Neural progenitor cell (in vitro differentiated cells): ENCODE data around the gene CAMKMT.

Experiments
- EZH2 ChIP-seq: fragments of 200-600 bp; sonication (generic); IDR thresholded peaks from 2 replicates; pipeline ENCODE4 v1.6.1; 2017; ENCODE audit warnings: antibody characterized with exemption, mild to moderate bottlenecking, moderate library complexity
- EZH2phosphoT487 ChIP-seq: fragments of 200-600 bp; sonication (generic); IDR thresholded peaks from 2 replicates; pipeline ENCODE4 v1.6.1; 2017; ENCODE audit warnings: antibody characterized with exemption
- TF ChIP-seq, protein P1 (sequence below): fragments of 200-600 bp; sonication (generic); IDR thresholded peaks from 2 replicates; pipeline ENCODE4 v1.5.1; 2017; ENCODE audit warnings: antibody characterized with exemption, mild to moderate bottlenecking

DNA sequence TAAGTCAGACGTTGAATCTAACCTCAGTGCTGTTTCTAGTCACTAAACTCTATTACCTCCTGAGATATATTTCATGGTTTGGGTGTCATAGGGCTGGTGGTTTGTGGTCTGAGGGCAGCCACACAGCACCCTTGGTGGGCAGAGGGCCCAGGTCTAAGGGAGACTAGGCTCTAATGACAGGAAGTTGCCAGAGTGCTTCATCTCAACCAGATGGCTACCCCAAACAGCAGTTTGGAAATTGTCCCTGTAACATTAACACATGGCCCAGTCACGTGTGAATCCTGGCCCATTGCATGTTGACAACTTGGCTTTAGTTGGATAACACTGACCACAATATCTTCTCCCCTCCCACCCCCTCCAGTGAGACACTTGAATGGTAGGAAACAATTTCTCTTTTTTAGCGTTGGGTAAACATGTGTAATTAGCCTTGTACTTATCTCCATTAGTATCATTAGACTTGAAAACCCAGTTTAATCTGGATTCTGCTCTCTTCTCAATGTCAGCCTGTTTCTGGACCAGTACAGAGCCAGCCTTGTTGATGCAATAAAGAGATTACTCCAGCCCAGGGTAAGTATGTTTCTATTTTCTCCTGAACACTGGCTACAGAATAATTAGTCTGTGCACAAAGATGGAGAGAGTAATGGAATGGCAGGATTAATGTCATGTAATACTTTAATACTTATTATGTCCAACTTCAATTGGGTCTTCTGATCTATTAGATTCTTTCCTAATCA, 392.0 kb downstream of the CAMKMT start:
- TF ChIP-seq, protein P1, sequence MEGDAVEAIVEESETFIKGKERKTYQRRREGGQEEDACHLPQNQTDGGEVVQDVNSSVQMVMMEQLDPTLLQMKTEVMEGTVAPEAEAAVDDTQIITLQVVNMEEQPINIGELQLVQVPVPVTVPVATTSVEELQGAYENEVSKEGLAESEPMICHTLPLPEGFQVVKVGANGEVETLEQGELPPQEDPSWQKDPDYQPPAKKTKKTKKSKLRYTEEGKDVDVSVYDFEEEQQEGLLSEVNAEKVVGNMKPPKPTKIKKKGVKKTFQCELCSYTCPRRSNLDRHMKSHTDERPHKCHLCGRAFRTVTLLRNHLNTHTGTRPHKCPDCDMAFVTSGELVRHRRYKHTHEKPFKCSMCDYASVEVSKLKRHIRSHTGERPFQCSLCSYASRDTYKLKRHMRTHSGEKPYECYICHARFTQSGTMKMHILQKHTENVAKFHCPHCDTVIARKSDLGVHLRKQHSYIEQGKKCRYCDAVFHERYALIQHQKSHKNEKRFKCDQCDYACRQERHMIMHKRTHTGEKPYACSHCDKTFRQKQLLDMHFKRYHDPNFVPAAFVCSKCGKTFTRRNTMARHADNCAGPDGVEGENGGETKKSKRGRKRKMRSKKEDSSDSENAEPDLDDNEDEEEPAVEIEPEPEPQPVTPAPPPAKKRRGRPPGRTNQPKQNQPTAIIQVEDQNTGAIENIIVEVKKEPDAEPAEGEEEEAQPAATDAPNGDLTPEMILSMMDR: no peak
- no peak for TF ChIP-seq EZH2
- TF ChIP-seq EZH2phosphoT487: no peak
